Fibroblast of mammary gland (primary cell): ENCODE data around the gene CD36.

Experiments
- DNase-seq: peaks from one replicate; pipeline ENCODE4 v3.0.0-alpha.2; 2010; ENCODE audit warnings: low read depth
- H3K4me3 ChIP-seq: 2 replicates; pipeline ENCODE4 v1.5.1; 2011; ENCODE audit warnings: low read depth, mild to moderate bottlenecking, low read length, moderate library complexity; ENCODE audit not compliant: control insufficient read depth
- TF ChIP-seq, protein P1 (sequence below): conservative IDR thresholded peaks from 2 replicates; pipeline ENCODE4 v1.5.1; 2011; ENCODE audit warnings: low read depth, low read length, inconsistent platforms; ENCODE audit not compliant: control insufficient read depth, insufficient read depth

Gene CD36

DNA sequence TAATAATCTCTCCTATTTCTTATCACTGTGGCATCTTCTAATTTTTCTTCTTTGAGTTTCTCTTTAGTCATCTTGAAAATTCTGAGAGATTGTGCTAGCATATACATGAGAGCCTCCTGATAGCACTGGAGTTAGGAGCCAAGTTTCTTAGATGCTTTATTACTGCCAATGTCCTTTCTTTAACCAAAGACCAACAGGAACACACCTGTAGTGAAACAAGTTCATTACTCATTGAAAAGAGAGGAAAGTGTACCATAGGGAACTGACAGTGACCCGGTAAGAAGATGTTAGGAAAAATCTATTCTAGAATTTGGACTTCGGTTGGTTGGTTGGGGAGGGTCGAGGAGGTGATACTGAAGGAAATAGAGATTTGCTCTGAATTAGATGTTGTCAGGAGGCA, 27.1 kb upstream of the CD36 start:
- DNase-seq, result no peak
- no peak overlapping the region for H3K4me3 ChIP-seq
- TF ChIP-seq, protein P1, sequence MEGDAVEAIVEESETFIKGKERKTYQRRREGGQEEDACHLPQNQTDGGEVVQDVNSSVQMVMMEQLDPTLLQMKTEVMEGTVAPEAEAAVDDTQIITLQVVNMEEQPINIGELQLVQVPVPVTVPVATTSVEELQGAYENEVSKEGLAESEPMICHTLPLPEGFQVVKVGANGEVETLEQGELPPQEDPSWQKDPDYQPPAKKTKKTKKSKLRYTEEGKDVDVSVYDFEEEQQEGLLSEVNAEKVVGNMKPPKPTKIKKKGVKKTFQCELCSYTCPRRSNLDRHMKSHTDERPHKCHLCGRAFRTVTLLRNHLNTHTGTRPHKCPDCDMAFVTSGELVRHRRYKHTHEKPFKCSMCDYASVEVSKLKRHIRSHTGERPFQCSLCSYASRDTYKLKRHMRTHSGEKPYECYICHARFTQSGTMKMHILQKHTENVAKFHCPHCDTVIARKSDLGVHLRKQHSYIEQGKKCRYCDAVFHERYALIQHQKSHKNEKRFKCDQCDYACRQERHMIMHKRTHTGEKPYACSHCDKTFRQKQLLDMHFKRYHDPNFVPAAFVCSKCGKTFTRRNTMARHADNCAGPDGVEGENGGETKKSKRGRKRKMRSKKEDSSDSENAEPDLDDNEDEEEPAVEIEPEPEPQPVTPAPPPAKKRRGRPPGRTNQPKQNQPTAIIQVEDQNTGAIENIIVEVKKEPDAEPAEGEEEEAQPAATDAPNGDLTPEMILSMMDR, result no peak

DNA sequence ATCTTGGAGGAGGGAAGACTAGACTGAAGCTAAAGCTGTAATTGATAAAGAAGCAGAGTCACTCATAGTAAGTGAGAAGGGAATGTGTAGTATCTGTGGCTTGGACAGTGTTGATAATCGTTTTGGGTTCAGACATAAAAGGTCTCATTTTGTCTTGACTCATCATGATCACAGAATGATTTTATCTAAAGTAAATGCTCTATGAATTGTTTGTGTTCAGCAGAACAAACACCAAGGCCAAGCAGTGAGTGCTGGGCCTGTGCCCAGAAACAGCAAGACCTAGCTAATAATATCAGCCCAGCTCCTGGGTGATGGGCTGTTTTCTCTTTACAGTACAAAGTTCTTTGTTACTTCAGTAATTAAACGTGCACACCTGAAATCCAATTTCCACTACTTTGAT, 26.7 kb upstream of the CD36 start:
- DNase-seq, result peak; percentile 63
- H3K4me3 ChIP-seq, result no peak overlapping the region
- TF ChIP-seq, protein P1, result no peak

DNA sequence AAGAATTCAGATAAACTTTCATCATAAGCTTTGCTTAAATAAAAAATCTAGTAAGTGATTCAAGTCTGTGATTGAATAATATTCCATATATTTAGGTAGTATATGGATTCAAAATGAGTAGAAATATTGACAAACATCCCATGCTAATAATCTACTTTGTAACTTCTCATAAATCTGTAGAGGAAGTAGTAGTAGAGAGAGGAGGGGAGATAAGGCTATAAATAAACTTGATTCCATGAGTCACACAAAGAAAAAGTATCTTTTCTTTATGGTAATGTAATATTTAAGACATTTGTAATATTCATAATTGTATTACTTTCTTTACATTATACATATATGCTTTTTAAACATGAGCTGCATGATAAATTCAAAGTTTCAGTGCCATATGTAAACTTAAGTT, 25.6 kb upstream of the CD36 start:
- no peak overlapping the region for H3K4me3 ChIP-seq

DNA sequence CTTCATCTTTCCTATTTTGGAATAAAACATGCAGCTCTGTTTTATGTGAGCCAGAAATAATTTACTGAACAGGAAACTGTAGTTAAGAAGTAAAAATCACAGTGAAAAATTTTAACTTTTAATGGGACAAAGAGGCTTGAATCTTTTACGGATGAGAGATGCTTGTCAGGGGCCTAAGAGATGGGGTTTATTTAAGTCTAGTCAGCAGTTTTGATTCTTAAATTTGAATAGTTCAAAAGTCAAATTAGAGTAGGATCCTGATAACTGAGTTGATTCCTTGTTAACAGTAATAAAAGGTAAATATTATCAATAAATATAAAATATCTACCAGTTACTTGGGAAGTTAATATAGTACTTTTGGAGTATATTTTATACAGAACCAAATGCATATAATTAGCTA, 24.9 kb upstream of the CD36 start:
- no peak overlapping the region for H3K4me3 ChIP-seq
- no peak for DNase-seq
- TF ChIP-seq, protein P1, result no peak

More for the DNA sequence above, 25.6 kb upstream of the CD36 start:
- DNase-seq, result no peak
- TF ChIP-seq, protein P1, result no peak

DNA sequence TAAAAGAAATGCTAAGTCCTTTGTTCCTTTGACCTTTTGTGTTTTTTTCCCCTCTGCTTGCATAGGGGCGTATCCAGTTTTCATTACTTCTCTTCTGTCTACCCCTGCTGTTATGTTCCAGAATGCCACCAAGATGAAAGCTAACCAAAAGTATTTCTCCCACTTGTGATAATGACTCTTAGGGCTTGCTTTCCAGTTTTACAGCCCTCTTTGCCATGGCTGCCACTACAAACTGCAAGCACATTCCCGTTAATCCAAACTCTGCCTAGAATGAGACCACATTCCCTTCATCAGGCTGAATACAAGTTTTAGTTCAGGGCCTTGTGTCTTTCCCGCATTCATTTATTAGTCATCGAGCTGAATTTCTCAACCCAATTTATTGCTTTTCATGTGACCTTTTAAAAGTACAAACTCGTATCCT, 23.6 kb upstream of the CD36 start:
- H3K4me3 ChIP-seq, result no peak overlapping the region
- TF ChIP-seq, protein P1, result no peak
- peak; percentile 83 for DNase-seq

DNA sequence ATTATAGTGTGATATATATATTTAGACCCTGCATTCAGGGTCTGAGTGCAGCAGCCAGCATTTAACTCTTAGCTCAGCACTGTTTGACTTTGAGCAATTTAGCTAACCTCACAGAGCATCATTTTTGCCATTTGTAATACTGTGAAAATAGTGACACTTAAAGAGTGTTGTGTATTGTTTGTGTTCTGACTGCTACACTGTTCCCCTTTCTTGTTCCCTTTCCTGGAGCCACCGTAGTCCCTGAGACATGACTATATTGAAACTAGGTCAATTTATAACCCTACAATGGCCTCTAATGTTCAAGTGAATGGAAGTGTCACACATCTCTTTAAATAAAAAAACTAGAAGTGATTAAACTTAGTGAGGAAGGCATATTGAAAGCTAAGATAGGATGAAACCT, 20.3 kb upstream of the CD36 start:
- TF ChIP-seq, protein P1, result no peak
- H3K4me3 ChIP-seq, result no peak overlapping the region
- DNase-seq, result no peak

DNA sequence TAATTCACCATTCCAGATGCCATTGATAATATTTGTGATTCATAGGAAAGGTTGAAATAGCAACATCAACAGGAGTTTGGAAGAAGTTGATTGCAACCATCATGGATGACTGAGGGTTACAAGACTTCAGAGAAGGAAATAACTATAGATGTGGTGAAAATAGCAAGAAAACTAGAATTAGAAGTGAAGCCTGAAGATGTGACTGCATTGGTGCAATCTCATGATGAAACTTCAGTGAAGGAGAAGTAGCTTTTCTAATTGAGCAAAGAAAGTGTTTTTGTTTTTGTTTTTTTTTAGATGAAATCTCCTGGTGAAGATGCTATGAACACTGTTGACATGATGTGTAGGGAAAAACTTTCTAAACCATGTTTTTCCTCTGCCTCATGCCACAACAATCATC, 18.7 kb upstream of the CD36 start:
- no peak for DNase-seq
- TF ChIP-seq, protein P1, result no peak
- no peak overlapping the region for H3K4me3 ChIP-seq
